Measurements from ENCODE around the gene TNRC6A.
"Not testable (repeated sequence)": the region's sequence is repeated elsewhere in the genome, so short reads cannot be mapped to it uniquely, and the experiment has no call there.

TNRC6A gene

DNA sequence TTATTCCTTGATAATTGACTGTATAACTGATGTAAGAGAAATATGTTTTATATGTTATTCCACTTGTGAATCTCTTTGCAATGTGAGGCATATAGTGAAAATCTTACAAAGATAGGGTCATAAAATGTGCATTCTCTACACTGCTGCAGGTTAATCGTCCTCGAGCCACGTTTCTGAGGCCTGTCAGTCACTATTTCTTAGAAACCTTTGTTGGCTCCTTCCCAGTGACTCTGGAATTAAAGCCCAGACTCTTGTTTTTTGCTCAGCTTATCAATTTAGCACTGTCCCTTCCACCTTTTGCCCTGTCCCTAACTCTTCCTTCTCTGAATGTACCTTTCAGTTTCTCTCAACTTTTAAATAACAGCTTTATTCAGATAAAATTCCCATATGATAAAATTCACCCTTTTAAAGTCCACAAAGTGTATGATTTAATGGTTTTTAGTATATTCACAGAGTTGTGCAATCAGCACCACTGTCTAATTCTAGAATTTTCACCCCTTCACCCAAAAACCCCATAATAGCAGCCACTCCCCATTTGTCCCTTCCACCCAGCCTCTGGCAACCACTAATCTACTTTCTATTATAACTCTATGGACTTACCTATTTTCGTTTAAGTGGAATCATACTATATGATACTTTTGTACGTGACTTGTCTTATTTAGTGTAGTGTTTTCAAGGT, 8.6 kb downstream of the TNRC6A start:
- ATAC-seq = no peak
- Mint-ChIP-seq H3K27ac (peak overlapping the region; percentile 57), H3K4me3 (no peak overlapping the region), H3K4me1 (peaks cover 85% of the 10 kb centered on the region), H3K36me3 (peaks cover 44% of the 10 kb centered on the region), H3K9me3 (no peaks in the 10 kb centered on the region), H3K27me3 (no peaks in the 10 kb centered on the region)

DNA sequence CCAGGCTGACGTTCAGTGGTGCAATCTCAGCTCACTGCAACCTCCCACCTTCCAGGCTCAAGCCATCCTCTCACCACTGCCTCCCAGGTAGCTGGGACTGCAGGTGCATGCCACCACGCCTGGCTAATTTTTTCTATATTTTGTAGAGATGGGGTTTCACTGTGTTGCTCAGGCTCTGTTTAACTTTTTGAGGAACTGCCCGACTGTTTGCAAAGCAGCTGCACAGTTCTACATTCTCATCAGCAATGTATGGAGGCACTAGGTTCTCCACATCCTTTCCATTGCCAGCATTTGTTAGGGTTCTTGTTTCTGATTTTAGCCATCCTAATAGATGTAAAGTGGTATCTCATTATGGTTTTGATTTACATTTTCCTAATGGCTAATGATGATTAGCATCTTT, 9.4 kb downstream of the TNRC6A start:
- Mint-ChIP-seq H3K27ac (no peak overlapping the region), H3K4me1 (peaks cover 85% of the 10 kb centered on the region), H3K4me3 (no peak overlapping the region), H3K36me3 (peaks cover 42% of the 10 kb centered on the region), H3K27me3 (no peaks in the 10 kb centered on the region), H3K9me3 (no peaks in the 10 kb centered on the region)
- no peak for ATAC-seq

DNA sequence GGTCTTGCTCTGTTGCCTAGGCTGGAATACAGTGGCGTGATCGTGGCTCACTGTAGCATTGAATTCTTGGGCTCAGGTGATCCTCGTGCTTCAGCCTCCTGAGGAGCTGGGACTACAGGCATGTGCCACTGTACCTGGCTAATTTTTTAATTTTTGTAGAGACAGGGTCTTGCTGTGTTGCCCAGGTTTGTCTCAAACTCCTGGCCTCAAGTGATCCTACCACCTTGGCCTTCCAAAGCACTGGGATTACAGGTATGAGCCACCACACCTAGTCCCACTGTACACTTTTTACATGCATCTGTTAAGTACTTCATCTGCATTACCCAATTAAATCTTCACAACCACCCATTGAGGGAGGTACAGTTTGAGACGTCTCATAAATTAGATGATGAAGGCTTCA, 12.4 kb downstream of the TNRC6A start:
- Mint-ChIP-seq H3K4me3 (no peak overlapping the region), H3K27me3 (no peaks in the 10 kb centered on the region)

DNA sequence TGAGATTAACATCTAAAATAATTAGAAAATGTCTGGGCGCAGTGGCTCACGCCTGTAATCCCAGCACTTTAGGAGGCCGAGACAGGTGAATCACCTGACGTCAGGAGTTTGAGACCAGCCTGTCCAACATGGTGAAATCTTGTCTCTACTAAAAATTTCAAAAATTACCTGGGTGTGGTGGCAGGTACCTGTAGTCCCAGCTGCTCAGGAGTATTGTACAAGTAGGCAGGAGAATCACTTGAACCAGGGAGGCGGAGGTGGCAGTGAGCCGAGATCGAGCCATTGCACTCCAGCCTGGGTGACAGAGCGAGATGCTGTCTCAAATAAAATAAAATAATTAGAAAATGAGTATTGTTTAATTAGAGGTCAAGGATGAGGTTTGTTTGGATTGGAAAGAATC, 13.2 kb downstream of the TNRC6A start:
- H3K27ac Mint-ChIP-seq = peak overlapping the region; percentile 17
- ATAC-seq, H3K4me3 Mint-ChIP-seq, H3K9me3 Mint-ChIP-seq, H3K27me3 Mint-ChIP-seq: not testable (repeated sequence)
- peaks cover 57% of the 10 kb centered on the region for H3K36me3 Mint-ChIP-seq
- peaks cover 83% of the 10 kb centered on the region for H3K4me1 Mint-ChIP-seq

More for the DNA sequence above, 12.4 kb downstream of the TNRC6A start:
- Mint-ChIP-seq H3K9me3 (no peaks in the 10 kb centered on the region), H3K4me1 (peaks cover 84% of the 10 kb centered on the region), H3K36me3 (peaks cover 52% of the 10 kb centered on the region), H3K27ac (peak overlapping the region; percentile 17)
- no peak for ATAC-seq

DNA sequence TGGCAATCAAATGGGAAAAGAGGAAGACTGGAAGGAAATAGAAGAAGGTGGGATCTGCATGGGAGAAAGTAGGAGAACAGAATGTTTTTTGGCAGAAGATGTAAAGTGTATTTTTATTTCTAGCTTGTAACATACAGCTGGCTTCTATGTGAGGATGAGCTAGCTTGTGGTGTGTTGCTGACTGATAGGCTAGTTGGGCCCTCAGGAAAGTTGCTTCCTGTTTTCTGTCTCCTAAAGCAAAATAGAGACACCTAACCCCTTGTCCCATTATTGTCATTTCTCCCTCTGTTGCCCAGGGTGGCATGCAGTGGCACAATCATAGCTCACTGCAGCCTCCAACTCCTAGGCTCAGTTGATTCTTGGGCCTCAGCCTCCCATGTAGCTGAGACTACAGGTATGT, 15.9 kb downstream of the TNRC6A start:
- Mint-ChIP-seq H3K4me1 (peaks cover 80% of the 10 kb centered on the region), H3K4me3 (no peak overlapping the region), H3K9me3 (no peaks in the 10 kb centered on the region), H3K27ac (no peak overlapping the region), H3K27me3 (no peaks in the 10 kb centered on the region), H3K36me3 (peaks cover 57% of the 10 kb centered on the region)
- ATAC-seq = no peak

DNA sequence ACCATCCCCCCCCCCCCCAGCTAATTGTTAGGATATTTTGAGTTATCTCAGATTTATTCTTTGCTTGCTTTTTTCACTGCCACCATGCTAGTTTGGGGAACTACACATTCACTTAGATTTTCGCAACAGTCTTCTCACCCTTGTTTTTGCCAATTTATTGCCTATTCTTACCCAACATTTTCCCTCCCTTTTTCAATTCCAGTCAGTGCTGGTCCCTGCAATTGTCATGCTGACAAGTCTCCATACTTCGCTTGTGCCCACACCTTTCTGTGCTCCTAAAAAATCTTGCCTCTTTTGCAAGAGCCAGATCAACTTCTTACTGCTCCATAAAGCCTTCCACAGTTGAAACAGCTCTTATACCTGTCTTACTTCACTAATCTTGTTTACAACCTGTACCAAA, 16.3 kb downstream of the TNRC6A start:
- ATAC-seq = no peak
- H3K27me3 Mint-ChIP-seq = no peaks in the 10 kb centered on the region
- H3K9me3 Mint-ChIP-seq = no peaks in the 10 kb centered on the region
- no peak overlapping the region for H3K4me3 Mint-ChIP-seq
- no peak overlapping the region for H3K27ac Mint-ChIP-seq
- H3K36me3 Mint-ChIP-seq = peaks cover 56% of the 10 kb centered on the region
- peaks cover 80% of the 10 kb centered on the region for H3K4me1 Mint-ChIP-seq

DNA sequence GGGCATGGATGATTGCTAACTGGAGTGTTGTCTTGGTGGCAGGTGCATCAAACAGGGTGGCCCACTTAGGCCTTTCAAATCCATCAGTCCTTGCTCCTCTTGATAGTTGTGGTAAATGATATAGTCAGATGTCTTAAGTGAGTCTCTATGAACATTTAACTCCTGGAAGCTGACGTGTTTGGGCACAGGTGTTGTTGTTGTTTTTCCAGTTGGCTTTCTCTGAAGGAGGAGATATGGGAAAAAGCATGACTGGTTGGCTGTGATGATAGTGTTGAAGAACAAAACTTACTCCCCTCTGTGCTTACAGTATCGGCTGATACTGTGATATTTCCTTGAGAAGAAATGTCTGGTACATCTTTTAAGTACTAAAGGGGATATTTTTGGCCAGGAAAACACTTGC, 18.0 kb downstream of the TNRC6A start:
- Mint-ChIP-seq H3K4me3 (no peak overlapping the region), H3K4me1 (peaks cover 77% of the 10 kb centered on the region), H3K27me3 (no peaks in the 10 kb centered on the region), H3K27ac (no peak overlapping the region), H3K36me3 (peaks cover 52% of the 10 kb centered on the region), H3K9me3 (no peaks in the 10 kb centered on the region)
- ATAC-seq = no peak

DNA sequence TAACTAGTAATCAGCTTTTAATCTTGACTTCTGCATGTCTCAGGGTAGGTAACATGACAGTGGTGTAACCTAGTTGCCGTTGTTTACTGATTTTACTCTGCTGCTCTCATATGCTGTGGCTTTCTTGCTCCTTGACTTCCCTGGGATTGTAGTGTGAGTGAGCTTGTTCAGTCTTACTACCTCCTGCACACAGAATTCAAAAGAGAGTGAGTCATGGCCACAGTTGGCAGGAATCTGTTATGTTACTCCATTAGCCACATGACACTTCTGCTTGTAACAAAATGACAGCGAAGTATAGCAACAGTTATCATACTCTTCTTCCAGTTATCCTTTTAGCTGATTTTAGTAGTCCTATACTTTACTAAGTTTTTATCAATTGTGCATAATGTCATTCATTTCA, 18.8 kb downstream of the TNRC6A start:
- Mint-ChIP-seq H3K27ac (no peak overlapping the region), H3K4me3 (no peak overlapping the region), H3K36me3 (peaks cover 53% of the 10 kb centered on the region), H3K9me3 (no peaks in the 10 kb centered on the region), H3K4me1 (peaks cover 80% of the 10 kb centered on the region), H3K27me3 (no peaks in the 10 kb centered on the region)
- no peak for ATAC-seq

DNA sequence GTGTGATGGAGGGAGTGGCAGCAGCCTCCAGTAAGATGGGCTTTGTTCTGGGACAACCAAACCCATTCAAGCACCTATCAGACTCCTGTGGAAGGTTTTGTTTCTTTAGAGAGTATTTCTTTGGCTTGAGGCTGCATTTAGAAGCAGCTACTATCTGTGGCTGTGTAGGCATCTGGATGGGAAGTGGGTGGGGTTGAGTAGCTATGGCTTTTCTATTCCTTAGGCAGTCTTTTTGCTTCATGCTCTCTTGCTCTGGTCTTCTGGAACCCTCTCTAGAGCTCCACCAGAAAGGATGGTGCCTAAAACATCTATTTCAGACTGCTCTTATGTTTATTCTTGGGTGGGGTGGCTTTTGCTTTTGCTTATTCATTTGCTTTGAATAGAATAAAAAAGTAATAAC, 19.9 kb downstream of the TNRC6A start:
- no peaks in the 10 kb centered on the region for H3K9me3 Mint-ChIP-seq
- peaks cover 46% of the 10 kb centered on the region for H3K36me3 Mint-ChIP-seq
- H3K27ac Mint-ChIP-seq = no peak overlapping the region
- H3K4me3 Mint-ChIP-seq = no peak overlapping the region
- no peaks in the 10 kb centered on the region for H3K27me3 Mint-ChIP-seq
- peaks cover 73% of the 10 kb centered on the region for H3K4me1 Mint-ChIP-seq
- no peak for ATAC-seq

DNA sequence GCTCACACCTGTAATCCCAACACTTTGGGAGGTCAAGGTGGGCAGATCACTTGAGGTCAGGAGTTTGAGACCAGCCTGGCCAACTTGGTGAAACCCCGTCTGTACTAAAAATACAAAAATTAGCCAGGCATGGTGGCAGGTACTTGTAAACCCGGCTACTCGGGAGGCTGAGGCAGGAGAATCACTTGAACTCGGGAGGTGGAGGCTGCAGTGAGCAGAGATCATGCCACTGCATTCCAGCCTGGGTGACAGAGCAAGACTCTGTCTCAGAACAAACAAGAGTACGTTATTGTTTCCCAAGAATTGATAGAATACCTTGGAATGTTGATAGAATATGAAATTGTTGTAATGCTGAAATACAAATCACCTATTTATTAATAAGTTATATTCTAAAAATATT, 20.4 kb downstream of the TNRC6A start:
- H3K27me3 Mint-ChIP-seq, ATAC-seq, H3K27ac Mint-ChIP-seq, H3K9me3 Mint-ChIP-seq, H3K4me3 Mint-ChIP-seq: not testable (repeated sequence)
- peaks cover 49% of the 10 kb centered on the region for H3K36me3 Mint-ChIP-seq
- H3K4me1 Mint-ChIP-seq = peaks cover 77% of the 10 kb centered on the region

DNA sequence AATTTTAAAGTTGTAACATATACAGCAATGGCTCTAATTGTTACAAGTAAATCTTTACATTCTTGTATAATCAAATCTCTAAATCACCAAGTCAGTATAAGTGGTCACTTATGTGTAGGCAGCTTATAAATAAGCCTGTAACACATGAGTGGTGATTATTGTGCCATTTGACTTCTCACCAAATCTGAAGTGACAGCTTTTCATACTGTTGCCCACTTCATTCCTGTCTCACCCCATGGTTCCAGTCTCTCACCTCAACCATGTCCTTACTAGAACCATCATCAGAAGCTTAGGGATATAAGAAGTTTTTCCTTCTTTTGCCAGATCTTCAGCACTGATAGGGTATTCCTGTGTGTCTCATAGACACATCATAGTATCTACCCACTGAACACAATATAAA, 23.5 kb downstream of the TNRC6A start:
- H3K4me3 Mint-ChIP-seq = no peak overlapping the region
- H3K27ac Mint-ChIP-seq = no peak overlapping the region
- no peak for ATAC-seq
- peaks cover 61% of the 10 kb centered on the region for H3K4me1 Mint-ChIP-seq
- H3K27me3 Mint-ChIP-seq = no peaks in the 10 kb centered on the region
- H3K9me3 Mint-ChIP-seq = no peaks in the 10 kb centered on the region
- H3K36me3 Mint-ChIP-seq = peaks cover 32% of the 10 kb centered on the region

DNA sequence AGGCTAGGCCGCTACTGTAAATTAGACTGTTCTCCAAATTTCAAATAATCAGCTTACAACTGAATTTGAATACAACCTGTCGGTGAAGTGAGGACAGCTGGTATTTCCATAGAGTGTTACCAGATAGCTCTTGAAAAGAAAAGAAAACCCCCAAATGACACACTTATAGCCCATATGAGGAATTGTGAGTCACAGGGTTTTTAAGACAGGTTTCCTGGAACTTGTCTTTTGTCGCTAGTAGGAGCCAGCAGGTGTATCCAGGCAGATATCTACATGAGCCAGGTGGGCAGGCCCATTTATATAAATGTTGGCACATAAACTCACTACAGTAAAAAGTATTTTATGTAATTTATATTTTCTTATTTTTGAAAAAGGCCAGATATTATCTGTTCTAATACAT, 24.0 kb downstream of the TNRC6A start:
- H3K36me3 Mint-ChIP-seq = peaks cover 30% of the 10 kb centered on the region
- H3K4me1 Mint-ChIP-seq = peaks cover 60% of the 10 kb centered on the region
- no peaks in the 10 kb centered on the region for H3K9me3 Mint-ChIP-seq
- H3K4me3 Mint-ChIP-seq = no peak overlapping the region
- H3K27ac Mint-ChIP-seq = no peak overlapping the region
- no peaks in the 10 kb centered on the region for H3K27me3 Mint-ChIP-seq
- ATAC-seq = peak; percentile 70

DNA sequence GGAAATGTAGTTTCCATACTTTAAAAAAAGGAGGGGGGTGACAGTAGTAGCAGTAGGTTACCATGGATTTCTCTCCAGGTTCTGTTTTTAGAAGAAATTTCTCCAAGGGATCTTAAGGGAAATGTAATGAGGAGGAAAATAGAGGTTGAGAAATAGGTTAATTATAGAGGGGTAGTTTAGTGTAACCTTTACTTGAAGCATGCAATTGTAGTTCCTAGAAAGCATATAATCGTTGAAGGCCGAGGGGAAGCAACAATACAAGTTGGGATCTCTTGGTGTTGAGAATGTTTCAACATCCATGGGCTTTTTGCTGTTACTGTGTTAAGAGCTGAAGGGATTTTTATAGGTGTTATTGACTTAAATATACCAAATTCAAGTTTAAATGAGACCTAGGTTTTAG, 25.1 kb downstream of the TNRC6A start:
- H3K27me3 Mint-ChIP-seq = no peaks in the 10 kb centered on the region
- H3K27ac Mint-ChIP-seq = peak overlapping the region; percentile 47
- no peak overlapping the region for H3K4me3 Mint-ChIP-seq
- no peak for ATAC-seq
- peaks cover 48% of the 10 kb centered on the region for H3K4me1 Mint-ChIP-seq
- no peaks in the 10 kb centered on the region for H3K9me3 Mint-ChIP-seq
- peaks cover 21% of the 10 kb centered on the region for H3K36me3 Mint-ChIP-seq

DNA sequence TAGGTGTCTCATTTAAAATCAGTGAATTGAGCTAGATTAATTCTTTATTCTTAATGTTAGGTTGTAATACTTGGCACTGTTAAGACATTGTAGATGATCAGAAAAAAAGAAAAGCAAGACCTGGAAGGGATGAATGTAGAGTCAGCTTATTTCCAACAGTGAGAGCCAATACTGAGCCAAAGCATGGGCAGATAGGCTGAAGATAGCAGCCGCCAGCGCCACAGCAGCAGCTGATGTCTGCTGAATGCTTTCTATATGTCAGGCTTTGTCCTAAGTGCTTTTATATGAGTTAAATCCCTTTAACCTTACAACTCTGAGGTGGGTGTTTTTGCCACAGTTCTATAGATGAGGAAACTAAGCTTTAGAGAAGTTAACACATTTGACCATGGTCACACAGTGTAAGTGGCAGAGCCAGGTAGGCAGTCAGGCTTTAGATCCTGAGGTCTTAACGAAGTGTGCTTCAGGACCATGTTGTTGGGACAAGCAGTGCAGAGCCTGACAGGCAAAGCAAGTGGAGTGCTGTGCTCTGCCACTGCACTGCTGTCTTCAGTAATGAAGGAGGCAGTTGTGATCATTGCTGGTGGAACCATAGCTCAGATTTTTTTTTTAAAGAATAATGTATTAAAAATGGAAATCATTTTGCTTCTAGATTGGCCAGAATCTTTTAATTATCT, 25.9 kb downstream of the TNRC6A start:
- no peak for ATAC-seq
- H3K9me3 Mint-ChIP-seq = no peaks in the 10 kb centered on the region
- peaks cover 46% of the 10 kb centered on the region for H3K4me1 Mint-ChIP-seq
- H3K27ac Mint-ChIP-seq = peak overlapping the region; percentile 47
- no peak overlapping the region for H3K4me3 Mint-ChIP-seq
- peaks cover 20% of the 10 kb centered on the region for H3K36me3 Mint-ChIP-seq
- H3K27me3 Mint-ChIP-seq = no peaks in the 10 kb centered on the region

DNA sequence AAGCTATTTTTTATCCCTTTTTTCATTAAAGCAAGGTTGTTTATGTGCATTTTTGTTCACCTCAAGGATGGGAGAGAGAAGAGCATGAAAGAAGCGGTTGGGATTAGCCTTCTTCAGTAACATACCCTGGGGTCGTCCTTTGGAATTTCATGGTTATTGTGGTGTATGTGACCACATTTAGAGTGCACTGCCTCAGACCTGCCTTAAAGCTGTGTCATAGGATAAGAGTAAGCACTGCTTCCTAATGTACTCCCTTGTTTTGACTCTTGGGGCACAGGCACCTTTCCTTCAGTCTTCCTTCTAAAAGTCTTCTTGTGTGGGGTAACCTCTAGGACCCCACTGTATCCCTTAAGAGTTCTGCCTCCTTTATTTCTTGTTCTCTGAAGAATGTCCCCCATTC, 28.9 kb downstream of the TNRC6A start:
- peaks cover 21% of the 10 kb centered on the region for H3K4me1 Mint-ChIP-seq
- H3K9me3 Mint-ChIP-seq = no peaks in the 10 kb centered on the region
- H3K36me3 Mint-ChIP-seq = peaks cover 5% of the 10 kb centered on the region
- no peak overlapping the region for H3K4me3 Mint-ChIP-seq
- no peak for ATAC-seq
- no peaks in the 10 kb centered on the region for H3K27me3 Mint-ChIP-seq
- no peak overlapping the region for H3K27ac Mint-ChIP-seq

DNA sequence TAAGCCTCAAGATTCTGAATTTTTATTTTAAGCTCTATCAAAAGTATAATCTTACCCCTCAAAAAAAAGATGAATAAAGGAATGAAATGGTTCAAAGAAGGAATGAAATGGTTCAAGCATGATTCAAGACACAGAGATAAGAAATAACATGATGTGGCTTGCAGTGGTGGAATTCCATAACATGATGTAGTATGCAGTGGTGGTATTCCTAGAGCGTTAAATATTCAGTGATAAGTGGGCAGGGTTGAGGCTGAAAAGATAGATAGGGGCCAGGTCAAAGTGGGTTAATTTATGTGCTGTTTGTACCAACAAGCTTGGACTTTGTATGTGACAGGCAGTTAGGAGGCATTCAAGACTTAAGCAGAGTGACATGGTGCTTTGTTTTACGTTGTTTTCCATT, 29.6 kb downstream of the TNRC6A start:
- H3K4me3 Mint-ChIP-seq = no peak overlapping the region
- H3K27me3 Mint-ChIP-seq = no peaks in the 10 kb centered on the region
- no peak for ATAC-seq
- no peaks in the 10 kb centered on the region for H3K9me3 Mint-ChIP-seq
- H3K27ac Mint-ChIP-seq = no peak overlapping the region
- H3K36me3 Mint-ChIP-seq = peaks cover 11% of the 10 kb centered on the region
- peaks cover 20% of the 10 kb centered on the region for H3K4me1 Mint-ChIP-seq
